GM19455 (cell line): ENCODE measurements around the gene SSNA1.

Experiments used
- ATAC-seq: cut with Tn5 transposase; IDR thresholded peaks from one replicate; pipeline ENCODE4 v1.9.1; 2021; ENCODE audit not compliant: unreplicated experiment

Gene SSNA1

DNA sequence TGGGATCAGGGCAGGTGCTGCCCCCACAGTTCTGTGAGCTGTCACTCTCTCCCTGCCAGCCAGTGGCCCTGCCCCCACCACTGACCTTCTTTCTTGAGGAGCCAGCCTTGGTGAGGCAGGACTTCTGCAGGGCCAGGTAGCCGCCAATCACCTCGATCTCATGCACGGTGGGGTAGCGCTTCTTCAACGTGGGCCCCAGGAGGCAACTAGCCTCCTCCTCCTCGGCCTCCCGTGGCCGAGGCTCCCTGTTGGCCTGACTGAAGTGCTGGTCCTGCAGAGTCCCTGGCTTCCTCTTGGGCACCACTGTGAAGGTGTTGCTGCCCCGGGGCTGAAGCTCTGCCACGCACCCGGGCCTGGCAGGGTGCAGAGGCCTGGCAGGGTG lies 10.4 kb downstream of the SSNA1 start:
- ATAC-seq = no peak

DNA sequence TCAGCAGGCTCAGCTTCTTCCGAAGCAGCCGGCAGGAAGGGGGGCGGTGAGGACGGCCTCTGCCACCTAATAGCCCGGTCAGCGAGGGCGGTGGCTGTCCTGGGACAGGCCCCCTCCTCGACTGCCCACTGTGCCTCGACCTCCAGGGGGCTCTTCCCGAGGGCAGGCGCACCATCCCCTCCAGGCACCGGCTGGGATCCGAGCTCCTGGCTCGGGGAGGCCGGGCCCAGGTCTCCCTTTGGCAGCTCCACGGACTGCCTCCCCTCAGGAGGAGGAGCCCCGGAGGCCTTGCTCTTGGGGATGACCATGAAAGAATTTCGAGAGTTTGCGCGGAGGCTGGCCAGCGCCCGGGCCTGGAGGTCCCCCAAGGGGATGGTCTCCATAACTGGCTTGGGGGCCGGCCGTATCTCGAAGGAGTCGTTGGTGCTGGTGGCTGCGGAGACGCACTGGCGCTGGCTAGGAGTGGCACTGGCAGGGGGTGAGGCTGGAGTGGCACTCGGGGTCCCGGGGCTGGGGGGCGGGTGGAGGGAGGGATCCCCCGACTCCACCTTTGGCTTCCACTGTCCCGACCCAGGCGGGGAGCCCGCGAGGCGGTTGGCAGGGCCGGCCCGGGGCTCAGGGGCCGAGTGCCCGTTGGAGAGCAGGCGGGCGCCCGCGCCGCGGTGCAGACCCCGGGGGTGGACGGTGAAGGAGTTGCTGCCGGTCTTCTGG lies 11.1 kb downstream of the SSNA1 start:
- ATAC-seq = no peak

DNA sequence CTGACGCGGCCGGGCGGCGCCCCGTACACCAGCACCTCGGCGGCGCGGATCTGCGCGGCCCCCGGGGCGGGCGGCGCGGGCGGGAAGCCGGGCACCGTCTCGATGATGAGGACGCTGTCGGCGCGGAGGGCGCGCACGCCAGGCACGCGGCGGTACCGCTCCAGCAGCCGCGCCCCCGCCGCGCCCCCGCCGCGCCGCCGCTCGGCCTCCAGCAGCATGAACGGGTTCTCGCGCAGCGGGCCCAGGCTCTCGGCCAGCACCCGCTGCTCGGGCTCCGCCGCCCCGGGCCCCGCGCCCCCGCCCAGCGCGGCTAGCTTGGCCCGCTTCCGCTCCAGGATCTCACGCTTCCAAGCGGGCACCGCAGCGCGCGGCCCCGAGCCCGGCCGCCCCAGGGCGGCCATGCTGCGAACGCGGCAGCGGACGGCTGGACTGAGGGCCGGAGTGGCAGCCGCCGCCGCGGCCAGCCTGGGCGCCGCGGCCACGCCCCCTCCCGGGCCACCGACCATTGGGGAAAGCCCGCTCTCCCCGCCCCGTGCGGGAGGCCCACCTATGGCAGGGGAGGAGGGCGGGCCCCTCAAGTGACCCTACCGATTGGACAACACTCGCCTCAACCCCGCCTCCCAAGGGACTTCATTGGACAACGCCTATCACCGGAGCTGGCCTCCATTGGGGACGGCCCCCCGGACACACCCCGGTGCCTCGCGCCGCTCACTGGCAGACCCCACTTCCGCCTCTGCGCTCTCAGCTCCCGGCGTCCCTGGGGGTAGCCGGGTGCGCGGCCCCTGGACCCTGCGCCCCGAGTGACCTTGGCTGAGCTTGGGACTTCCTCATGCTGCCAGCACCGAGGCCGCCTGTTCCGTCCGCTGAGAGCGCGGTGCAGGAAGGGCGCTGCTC lies 12.1 kb downstream of the SSNA1 start, which contains the start of gene TPRN:
Gene TPRN (minus strand): TSS at position 431 of the 894 bp plus-strand sequence. CDS start 30 bp downstream, at position 401.
- peak; percentile 80 for ATAC-seq

DNA sequence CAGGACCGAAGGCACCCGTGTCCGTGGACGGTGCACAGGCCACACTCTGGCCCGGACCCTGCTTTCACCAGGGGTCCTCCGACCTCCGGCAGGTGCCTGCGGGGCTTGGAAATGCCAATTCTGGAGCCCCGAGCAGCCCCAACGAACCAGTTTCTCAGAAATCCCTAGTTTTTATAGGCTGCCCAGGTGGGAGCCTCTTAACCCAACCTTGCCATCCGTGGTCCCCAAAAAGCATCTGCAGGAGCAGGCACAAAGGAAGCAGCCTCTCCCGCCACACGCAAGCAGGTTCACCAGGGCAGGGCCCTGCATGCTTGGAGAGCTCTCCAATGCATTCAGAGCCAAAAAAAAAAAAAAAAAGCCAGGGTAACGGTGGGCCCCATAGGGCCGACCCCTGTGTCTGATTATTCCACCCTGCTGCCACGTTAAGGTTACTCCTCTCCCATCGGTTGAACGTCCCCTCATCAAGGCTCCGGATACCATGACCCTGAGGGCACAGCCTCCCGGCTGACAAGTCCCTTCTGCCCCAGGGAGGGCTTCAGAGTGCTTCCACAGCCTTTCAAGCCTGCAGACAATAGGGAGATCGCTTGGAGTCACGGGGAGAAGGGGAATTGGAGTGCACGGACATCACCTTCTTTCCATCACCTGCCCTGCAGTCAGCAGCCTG lies 12.9 kb downstream of the SSNA1 start:
- ATAC-seq = no peak

DNA sequence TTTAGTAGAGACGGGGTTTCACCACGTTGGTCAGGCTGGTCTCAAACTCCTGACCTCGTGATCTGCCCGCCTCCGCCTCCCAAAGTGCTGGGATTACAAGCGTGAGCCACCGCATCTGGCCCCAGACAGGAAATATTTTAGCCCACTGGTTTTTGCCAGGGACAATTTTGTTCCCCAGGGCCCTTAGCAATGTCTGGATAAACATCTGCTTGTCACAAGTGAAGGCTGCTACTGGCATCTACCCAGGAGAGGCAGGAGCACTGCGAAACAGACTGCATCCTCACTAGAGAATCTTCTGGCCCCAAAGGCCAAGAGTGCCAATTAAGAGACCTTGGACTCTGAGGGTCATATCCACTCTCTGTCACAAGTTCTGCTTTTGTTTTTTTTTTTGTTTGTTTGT lies 14.5 kb downstream of the SSNA1 start:
- no peak for ATAC-seq

DNA sequence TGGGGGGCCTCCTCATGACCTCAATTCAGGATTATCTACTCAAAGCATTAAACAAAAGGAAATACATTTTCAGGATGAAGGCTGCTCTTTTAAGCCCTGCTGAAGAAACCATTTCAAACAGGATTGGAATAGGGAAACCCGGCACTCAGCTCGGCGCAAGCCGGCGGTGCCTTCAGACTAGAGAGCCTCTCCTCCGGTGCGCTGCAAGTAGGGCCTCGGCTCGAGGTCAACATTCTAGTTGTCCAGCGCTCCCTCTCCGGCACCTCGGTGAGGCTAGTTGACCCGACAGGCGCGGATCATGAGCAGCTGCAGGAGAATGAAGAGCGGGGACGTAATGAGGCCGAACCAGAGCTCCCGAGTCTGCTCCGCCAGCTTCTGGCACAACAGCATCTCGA lies 16.3 kb downstream of the SSNA1 start:
- ATAC-seq = no peak

DNA sequence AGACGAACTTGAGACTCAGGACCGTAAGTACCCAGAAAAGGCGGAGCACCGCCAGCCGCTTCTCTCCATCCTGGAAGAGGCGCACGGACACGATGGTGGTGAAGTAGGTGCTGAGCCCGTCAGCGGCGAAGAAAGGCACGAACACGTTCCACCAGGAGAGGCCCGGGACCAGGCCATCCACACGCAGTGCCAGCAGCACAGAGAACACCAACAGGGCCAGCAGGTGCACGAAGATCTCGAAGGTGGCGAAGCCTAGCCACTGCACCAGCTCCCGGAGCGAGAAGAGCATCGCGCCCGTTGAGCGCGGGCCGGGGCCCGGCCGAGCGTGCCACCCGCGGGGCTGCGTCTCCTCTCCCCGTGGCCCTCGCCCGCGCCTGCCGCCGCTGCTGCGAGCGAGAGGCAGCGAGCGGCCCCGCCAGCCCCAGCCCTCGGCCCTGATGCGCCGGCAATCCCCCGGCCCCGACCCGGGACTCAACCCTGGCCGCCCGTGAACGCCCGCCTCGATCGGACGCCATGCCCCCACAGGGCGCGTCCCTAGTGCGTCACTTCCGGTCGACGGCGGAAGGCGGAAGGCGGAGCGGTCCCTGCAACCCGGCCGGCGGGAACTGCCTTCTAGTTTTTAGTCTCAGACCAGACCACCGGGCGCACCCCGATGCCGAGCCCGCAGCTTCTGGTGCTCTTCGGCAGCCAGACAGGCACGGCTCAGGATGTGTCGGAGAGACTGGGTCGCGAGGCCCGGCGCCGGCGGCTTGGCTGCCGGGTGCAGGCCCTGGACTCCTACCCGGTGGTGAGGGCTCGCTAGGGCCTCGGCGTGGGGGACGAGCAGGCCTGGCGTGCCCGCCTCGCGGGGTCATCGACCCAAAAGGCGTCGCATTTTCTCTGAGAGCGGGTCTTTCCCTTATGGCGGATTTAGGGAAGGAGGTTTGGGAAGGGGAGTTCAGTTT lies 16.9 kb downstream of the SSNA1 start, which contains the start of the genes NDOR1 and TMEM203:
Gene NDOR1 (plus strand): TSS at position 575 of the 944 bp plus-strand sequence. CDS start 78 bp downstream, at position 653.
Gene TMEM203 (minus strand): TSS at position 523 of the 944 bp plus-strand sequence. CDS start 234 bp downstream, at position 289.
- peak; percentile 31 for ATAC-seq

DNA sequence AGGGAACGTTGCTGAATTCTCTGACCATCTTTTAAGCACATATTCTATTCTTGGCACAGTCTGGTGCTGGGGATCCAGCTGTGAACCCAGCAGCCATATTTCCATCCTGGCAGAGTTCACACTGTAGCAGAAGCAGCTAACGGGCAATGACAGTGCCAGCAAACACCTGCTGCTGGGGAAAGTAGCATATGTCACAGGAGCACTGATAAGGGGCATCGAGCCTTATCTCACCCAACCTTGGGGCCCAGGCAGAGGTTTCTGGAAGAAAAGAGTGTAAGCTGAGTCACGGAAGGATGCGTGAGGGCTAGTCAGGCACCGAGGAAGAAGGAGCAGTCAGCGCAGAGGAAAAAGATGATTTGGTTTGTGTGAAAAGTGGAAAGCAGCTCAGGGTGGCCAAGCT lies 18.1 kb downstream of the SSNA1 start:
- ATAC-seq = no peak

DNA sequence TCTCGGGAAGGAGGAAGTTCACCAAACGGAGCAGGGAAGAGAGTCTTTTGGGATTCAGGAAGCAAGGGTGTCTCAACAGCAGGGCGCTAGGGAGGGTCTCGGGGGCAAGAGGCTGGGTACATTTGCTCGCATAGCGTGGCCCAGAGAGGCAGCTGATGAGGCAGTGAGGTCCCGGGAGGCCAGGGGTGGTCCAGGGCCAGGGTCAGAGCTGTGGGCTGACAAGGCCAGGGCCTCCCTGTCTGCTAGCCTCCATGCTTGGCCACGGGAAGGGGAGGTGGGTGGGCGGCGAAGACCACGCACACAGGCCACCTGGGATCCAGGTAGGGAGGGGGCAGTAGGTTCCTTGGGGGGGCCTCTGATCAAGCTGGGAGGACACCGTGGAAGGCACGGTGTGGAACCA lies 23.1 kb downstream of the SSNA1 start:
- ATAC-seq = no peak

DNA sequence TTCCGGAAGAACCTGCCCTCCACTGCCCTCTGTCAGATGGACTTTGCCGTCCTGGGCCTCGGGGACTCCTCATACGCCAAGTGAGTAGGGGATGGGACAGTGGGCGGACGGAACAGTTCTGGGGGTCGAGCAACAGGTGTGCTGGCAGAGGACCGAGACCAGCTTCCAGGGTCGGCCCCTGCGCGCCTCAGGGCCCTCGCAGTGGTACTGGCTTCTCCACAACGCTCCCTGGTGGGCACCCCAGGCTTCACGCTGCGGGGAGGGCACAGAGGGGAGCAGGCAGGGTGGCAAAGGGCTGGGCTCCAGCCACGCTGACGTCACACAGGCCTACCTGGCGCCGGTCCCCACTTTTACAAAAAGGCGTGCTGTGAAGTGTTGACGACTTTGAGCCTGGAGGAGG lies 24.0 kb downstream of the SSNA1 start:
- ATAC-seq = no peak

DNA sequence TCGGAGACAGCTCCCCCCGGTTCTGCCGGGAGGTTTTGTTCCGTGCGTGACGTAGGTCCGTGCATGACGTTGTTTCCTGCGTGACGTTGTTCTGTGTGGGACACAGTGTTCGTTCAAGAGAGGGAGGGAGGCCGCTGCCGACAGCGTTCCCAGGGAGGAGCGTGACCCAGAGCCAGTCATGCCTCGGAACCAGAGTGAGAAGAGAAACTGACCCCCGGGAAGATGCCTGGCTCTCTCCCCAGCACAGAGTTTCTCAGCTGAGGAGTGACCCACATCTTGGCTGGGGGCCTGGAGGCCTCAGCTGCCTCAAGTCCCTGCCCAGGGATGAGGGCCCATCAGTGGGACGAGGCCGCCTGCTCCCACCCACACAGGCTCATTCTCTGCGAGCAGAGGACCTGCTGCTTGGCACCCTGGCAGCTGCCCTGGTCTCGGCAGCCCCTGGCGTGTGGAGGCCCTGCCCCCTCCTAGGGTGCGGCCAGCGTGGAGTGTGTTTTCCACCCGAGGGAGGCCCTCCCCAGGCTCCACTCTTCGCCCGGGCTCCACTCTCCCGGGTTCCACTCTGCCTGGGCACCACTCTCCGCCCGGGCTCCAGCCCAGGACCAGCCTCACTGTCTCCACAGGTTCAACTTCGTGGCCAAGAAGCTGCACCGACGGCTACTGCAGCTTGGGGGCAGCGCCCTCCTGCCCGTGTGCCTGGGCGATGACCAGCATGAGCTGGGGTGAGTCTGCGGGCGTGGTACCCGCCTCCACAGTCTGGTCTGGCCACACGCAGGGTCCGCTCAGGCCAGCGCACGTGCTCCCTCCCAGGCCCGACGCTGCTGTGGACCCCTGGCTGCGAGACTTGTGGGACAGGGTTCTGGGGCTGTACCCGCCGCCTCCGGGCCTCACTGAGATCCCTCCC lies 24.9 kb downstream of the SSNA1 start:
- ATAC-seq = no peak

DNA sequence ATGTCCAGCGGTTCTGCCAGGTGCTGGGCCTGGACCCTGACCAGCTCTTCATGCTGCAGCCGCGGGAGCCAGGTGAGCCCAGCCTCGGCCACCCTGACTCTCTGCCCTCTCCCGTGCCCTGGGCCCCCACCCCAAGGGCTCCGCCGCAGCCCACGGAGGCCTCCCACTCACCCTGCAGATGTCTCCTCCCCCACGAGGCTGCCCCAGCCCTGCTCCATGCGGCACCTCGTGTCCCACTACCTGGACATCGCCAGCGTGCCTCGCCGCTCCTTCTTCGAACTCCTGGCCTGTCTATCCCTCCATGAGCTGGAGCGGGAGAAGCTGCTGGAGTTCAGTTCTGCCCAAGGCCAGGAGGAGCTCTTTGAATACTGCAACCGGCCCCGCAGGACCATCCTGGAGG lies 26.1 kb downstream of the SSNA1 start:
- no peak for ATAC-seq

DNA sequence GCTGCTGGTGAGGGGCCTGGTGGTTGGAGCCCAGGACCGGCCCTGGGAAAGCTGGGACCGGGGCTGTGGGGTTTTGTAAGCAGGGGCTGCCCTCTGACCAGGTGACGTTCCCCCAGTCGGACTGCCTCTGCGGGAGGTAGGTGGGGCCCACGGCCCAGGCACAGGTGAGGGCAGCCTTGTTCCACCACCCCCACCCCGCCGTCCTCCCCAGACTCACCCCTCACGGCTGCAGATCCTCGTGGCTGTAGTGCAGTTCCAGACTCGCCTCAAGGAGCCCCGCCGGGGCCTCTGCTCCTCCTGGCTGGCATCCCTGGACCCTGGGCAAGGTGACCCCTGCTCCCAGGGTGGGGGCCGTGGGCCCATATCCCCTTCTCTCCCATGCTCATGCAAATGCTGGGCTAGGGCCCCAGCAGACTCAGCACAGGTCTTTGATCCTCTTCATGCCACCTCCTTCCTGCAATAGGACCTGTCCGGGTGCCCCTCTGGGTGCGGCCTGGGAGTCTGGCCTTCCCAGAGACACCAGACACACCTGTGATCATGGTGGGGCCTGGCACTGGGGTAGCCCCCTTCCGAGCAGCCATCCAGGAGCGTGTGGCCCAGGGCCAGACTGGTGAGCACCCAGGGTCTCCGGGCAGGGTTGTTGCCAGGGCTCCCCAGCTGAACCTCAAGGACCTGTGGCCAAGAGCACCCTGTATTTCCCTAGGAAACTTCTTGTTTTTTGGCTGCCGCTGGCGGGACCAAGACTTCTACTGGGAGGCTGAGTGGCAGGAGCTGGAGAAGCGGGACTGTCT lies 26.9 kb downstream of the SSNA1 start:
- ATAC-seq = no peak

DNA sequence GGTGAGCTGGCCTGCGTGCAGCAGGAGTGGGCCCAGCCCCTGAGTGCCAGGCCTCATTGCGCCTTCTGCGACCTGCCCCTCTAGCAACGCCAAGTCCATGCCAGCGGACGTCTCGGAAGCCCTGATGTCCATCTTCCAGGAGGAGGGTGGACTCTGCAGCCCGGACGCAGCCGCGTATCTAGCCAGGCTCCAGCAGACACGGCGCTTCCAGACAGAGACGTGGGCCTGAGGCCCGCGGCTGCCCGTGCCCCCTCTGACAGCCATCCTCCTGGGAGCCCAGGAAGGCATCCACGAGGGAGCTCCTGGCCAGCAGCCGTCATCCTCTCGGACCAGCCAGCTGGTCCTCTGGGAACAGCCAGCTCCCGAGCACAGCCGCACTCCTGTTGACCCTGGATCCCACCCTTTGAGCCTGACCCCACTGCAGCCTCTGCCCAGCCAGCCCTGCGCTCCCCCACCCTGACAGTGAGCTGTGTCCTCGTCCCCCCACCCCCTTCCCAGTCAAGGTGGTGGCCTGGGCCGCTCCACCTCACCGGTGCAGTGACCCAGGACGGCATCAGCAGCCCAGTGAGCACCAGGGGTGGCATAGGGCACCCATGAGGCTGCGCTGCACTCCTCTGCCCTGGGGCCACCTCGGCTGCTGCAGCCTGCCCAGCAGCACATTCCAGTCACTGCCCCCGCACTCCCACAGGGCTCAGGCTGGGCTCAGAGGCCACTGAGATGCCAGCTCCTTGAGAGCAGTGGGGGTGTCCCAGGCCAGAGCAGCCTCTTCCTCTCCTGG lies 27.9 kb downstream of the SSNA1 start:
- no peak for ATAC-seq

DNA sequence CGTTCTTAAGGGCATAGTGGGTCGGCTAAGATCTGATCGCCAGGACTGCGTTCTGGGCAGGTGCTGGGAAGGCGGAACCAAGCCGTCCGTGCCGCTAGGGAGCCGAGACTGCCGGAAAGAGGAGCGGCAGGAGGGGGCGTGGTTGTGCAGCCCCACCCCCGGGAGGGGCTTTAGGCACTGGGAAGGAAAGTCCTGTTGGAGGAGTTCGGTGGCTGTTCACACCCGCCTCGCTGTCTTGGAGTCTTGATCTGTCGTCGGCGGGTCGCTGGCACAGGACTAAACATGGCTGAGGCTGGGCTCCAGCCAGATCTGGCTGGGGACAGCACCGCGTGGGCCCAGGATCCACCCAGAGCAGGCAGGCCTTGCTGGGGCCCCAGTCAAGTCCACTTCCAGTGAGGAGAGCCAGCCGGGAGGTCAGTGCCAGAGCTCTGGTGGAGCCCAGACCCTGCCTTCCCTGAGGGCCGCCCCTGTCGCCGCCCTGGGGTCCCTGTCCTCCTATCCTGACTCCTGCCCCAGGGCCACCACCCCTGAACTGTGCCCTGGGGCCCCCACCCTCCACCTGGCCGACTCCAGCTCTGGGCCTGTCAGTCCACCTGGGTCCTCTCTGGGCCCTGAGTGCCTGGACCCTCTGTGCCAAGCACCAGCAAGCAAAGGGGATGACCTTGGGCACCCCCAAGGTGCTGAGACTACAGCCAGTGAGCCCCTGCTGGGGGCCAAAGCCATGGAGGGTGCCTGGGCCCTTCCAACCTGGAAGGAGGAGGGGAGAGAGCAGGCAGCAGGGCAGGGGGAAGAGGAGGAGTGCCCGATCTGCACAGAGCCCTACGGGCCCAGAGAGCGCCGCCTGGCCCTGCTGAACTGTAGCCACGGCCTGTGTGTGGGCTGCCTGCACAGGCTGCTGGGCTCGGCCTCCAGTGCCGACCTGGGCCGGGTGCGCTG lies 29.1 kb downstream of the SSNA1 start:
- ATAC-seq = no peak

DNA sequence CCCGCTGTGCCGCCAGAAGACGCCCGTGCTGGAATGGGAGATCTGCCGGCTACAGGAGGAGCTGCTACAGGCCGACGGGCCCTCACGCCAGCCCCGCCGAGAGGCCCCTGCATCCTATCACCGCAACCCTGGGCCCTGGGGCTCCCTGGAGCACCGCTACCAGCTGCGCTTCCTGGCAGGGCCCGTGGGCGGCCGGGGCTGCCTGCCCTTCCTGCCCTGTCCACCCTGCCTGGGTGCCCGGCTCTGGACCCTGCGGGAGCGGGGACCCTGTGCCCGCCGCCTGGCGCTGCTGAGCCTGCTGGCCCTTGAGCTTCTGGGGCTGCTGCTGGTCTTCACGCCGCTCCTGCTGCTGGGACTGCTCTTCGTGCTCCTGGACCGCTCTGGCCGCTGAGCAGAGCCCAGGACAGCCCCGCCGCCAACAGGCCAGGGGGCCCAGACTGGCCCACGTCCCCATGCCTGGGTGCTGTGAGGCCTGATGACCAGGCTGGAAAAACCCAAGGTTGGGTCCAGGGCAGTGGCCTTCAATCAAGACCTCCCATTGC lies 29.8 kb downstream of the SSNA1 start:
- ATAC-seq = no peak
